ENCODE results near the gene CELSR1. TPM values are rescaled to one million over a fixed set of nuclear protein-coding genes. Genes with fewer than 3 reads are reported as not detected.
A peak's percentile ranks its signal among the peaks of the same experiment; 100 is the strongest.

The CELSR1 gene
- total and polyA plus RNA-seq, 2 of the 13 experiments (the other 11 are each of a cell fraction or from before 2014, with no cell fraction given) = 0.78 to 1.8 TPM

DNA sequence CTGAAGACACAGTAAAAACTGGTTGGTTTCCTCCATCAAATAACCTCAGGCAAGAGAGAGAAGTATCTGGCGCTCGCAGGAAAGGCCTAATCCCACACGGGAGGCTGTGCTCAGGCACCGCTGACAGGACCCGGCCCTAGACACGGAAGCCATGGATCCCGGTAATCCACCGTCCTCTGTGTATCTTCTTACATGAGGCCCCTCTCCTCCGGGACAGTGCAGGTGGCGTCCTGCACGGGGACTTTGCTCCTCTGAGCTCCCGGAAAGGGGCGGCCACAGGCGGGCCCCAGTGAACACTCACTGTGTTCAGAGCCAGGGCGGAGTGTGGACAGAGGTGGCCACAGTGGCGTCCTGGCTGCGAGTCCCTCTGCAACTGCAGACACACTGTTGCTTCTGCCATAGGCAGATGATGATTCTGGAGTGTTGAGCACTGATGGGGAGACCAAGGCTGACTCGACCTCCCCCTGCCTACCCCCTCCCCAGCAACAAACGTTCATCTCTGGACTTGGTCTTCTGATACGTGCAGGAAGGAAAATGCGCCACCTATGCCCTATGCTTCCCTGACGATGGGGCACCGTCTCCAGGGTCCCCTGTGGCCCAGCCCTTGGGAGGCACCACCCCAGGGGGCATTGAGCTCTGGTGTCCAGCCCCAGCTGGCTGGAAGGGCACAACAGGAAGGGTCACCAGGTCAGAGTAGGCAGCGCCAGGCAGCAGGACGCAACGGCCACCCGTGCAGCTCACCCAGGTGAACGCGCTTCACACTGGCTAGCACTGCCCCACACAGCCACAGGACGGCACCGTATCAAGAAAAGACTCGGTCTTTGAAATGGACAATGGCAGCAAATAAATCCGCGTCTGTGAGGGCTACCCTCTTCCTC, 106.2 kb downstream of the CELSR1 start (continued):
- TF ChIP-seq, protein P1, sequence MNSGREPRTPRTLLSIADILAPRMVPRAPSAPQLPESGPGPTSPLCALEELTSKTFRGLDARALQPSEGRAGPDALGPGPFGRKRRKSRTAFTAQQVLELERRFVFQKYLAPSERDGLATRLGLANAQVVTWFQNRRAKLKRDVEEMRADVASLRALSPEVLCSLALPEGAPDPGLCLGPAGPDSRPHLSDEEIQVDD (CRISPR knock-in tag; IDR thresholded peaks at IDR 0.05; ENCODE audit: borderline replicate concordance) = no peak
- 0 out of 2 replicates have a peak, but pooled peaks have one; percentile 40 for TF ChIP-seq TGIF2 (CRISPR knock-in tag; IDR thresholded peaks at IDR 0.05)
- no peak for TF ChIP-seq ZNF530 (CRISPR knock-in tag; IDR thresholded peaks at IDR 0.05; ENCODE audit: low read depth)
- peak; percentile 47; the same call in 1 of the 2 replicates for TF ChIP-seq SP140L (CRISPR knock-in tag; IDR thresholded peaks at IDR 0.05; ENCODE audit: borderline replicate concordance)
- no peak for TF ChIP-seq FOXA1 (IDR thresholded peaks at IDR 0.05)
- peak; percentile 48 for TF ChIP-seq FOXA1 (CRISPR knock-in tag; IDR thresholded peaks at IDR 0.05)
- no peak for TF ChIP-seq ZNF619 (CRISPR knock-in tag; IDR thresholded peaks at IDR 0.05)
- no peak for TF ChIP-seq ZMAT3 (CRISPR knock-in tag; conservative IDR thresholded peaks at IDR 0.05)
- TF ChIP-seq ASH2L (IDR thresholded peaks at IDR 0.05; ENCODE audit: insufficient read length, low read depth, low read length) = peak; percentile 67
- TF ChIP-seq MTA1 (CRISPR knock-in tag; IDR thresholded peaks at IDR 0.05; ENCODE audit: borderline replicate concordance) = peak; percentile 82
- TF ChIP-seq PHF5A (CRISPR knock-in tag; IDR thresholded peaks at IDR 0.05; ENCODE audit: low read depth, unreplicated experiment) = peak; percentile 45
- peak; percentile 37; the same call in 1 of the 2 replicates for TF ChIP-seq RAD21 (CRISPR knock-in tag; IDR thresholded peaks at IDR 0.05)
- peak; percentile 89 for TF ChIP-seq POLR2G (IDR thresholded peaks at IDR 0.05; ENCODE audit: low read depth, low read length)
- no peak for TF ChIP-seq PCBP1 (IDR thresholded peaks at IDR 0.05; ENCODE audit: borderline replicate concordance, low read depth, low read length)
- 0 out of 2 replicates have a peak, but pooled peaks have one; percentile 50 for TF ChIP-seq MIER2 (CRISPR knock-in tag; IDR thresholded peaks at IDR 0.05)
- TF ChIP-seq DMAP1 (CRISPR knock-in tag; IDR thresholded peaks at IDR 0.05) = peak; percentile 64; the same call in 1 of the 2 replicates
- no peak for TF ChIP-seq ZUFSP (CRISPR knock-in tag; IDR thresholded peaks at IDR 0.05; ENCODE audit: borderline replicate concordance)
- TF ChIP-seq BORCS8-MEF2B (CRISPR knock-in tag; IDR thresholded peaks at IDR 0.05) = no peak
- TF ChIP-seq ZNF292 (CRISPR knock-in tag; IDR thresholded peaks at IDR 0.05; ENCODE audit: borderline replicate concordance, low read depth) = peak; percentile 85; the same call in 1 of the 2 replicates
- TF ChIP-seq POLR2AphosphoS5 (IDR thresholded peaks at IDR 0.05; ENCODE audit: low read depth, low read length) = peak; percentile 73
- TF ChIP-seq RELA (CRISPR knock-in tag; IDR thresholded peaks at IDR 0.05) = no peak
- no peak for TF ChIP-seq AHDC1 (CRISPR knock-in tag; IDR thresholded peaks at IDR 0.05; ENCODE audit: borderline replicate concordance)
- no peak for TF ChIP-seq ZNF333 (CRISPR knock-in tag; IDR thresholded peaks at IDR 0.05; ENCODE audit: borderline replicate concordance)
